OCI-LY3 (cell line): ENCODE results near the gene SIK1.

Source experiments
- H2AFZ ChIP-seq: fragments of 200-600, 300-600 bp; shearing (Covaris generic); 2 replicates; pipeline ENCODE4 v1.6.0; 2014; ENCODE audit warnings: antibody characterized with exemption, low read depth, low read length
- H3K27ac ChIP-seq: fragments of 200-600, 300-600 bp; sonication (generic); 2 replicates; pipeline ENCODE4 v1.5.1; 2014; ENCODE audit warnings: mild to moderate bottlenecking, low read length, moderate library complexity, mixed read lengths
- H3K27me3 ChIP-seq: fragments of 200-600, 300-600 bp; sonication (generic); 2 replicates; pipeline ENCODE4 v1.6.1; 2014; ENCODE audit warnings: low read depth, low read length, mixed read lengths
- H3K36me3 ChIP-seq: fragments of 200-600, 300-600 bp; sonication (generic); replicated peaks from 2 replicates; pipeline ENCODE3; 2014; ENCODE audit warnings: low read depth, low read length, mixed read lengths
- H3K4me1 ChIP-seq: fragments of 300-600, 200-600 bp; sonication (generic); 2 replicates; pipeline ENCODE4 v1.6.1; 2014; ENCODE audit warnings: low read length, mixed read lengths
- H3K4me2 ChIP-seq: fragments of 200-600, 300-600 bp; sonication (generic); 2 replicates; pipeline ENCODE4 v1.6.1; 2014; ENCODE audit warnings: low read length, mixed read lengths
- H3K4me3 ChIP-seq: fragments of 300-600, 200-600 bp; sonication (generic); 2 replicates; pipeline ENCODE4 v1.5.1; 2014; ENCODE audit warnings: antibody characterized with exemption, mild to moderate bottlenecking, low read length, moderate library complexity
- H3K79me2 ChIP-seq: fragments of 300-600, 200-600 bp; shearing (Covaris generic); 2 replicates; pipeline ENCODE4 v1.6.1; 2014; ENCODE audit warnings: mild to moderate bottlenecking, low read length, mixed read lengths
- H3K9ac ChIP-seq: fragments of 300-600, 200-600 bp; shearing (Covaris generic); 2 replicates; pipeline ENCODE4 v1.6.0; 2014; ENCODE audit warnings: mild to moderate bottlenecking, low read length, moderate library complexity
- H3K9me3 ChIP-seq: fragments of 200-600, 300-600 bp; shearing (Covaris generic); 2 replicates; pipeline ENCODE4 v1.6.1; 2014; ENCODE audit warnings: low read length, mixed read lengths; ENCODE audit not compliant: insufficient read depth
- H4K20me1 ChIP-seq: fragments of 200-600, 300-600 bp; sonication (generic); 2 replicates; pipeline ENCODE4 v1.6.1; 2016; ENCODE audit warnings: low read length, mixed read lengths; ENCODE audit not compliant: insufficient read depth
- EZH2phosphoT487 ChIP-seq: fragments of 200-600 bp; shearing (Covaris generic); IDR thresholded peaks from 2 replicates; pipeline ENCODE4 v1.6.1; 2018; ENCODE audit warnings: antibody characterized with exemption, mixed run types, low read depth
- TF ChIP-seq, protein P1 (sequence below): fragments of 200-600, 300-600 bp; sonication (generic); IDR thresholded peaks from 2 replicates; pipeline ENCODE4 v1.5.1; 2014; ENCODE audit warnings: antibody characterized with exemption, low read length, low read depth

SIK1 gene

GRCh38 chr21:43376478-43376882 lies 50.5 kb downstream of the SIK1 start:
- Histone ChIP-seq H3K9ac (no peak overlapping the region), H3K4me3 (no peak overlapping the region), H3K27ac (no peak overlapping the region), H3K27me3 (no peaks in the 10 kb centered on the region), H3K36me3 (no peaks in the 10 kb centered on the region), H3K4me1 (no peaks in the 10 kb centered on the region), H3K9me3 (no peaks in the 10 kb centered on the region), H3K79me2 (no peaks in the 10 kb centered on the region), H2AFZ (no peak overlapping the region), H4K20me1 (no peaks in the 10 kb centered on the region), H3K4me2 (no peak overlapping the region)
- TF ChIP-seq EZH2phosphoT487, result no peak
- TF ChIP-seq, protein P1, sequence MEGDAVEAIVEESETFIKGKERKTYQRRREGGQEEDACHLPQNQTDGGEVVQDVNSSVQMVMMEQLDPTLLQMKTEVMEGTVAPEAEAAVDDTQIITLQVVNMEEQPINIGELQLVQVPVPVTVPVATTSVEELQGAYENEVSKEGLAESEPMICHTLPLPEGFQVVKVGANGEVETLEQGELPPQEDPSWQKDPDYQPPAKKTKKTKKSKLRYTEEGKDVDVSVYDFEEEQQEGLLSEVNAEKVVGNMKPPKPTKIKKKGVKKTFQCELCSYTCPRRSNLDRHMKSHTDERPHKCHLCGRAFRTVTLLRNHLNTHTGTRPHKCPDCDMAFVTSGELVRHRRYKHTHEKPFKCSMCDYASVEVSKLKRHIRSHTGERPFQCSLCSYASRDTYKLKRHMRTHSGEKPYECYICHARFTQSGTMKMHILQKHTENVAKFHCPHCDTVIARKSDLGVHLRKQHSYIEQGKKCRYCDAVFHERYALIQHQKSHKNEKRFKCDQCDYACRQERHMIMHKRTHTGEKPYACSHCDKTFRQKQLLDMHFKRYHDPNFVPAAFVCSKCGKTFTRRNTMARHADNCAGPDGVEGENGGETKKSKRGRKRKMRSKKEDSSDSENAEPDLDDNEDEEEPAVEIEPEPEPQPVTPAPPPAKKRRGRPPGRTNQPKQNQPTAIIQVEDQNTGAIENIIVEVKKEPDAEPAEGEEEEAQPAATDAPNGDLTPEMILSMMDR, result no peak

GRCh38 chr21:43375837-43376477 lies 51.0 kb downstream of the SIK1 start:
- Histone ChIP-seq H3K27me3 (no peaks in the 10 kb centered on the region), H2AFZ (no peak overlapping the region), H3K4me1 (peaks cover under 1% of the 10 kb centered on the region; the same call in 1 of the 2 replicates), H3K9me3 (no peaks in the 10 kb centered on the region), H3K27ac (no peak overlapping the region), H3K4me2 (no peak overlapping the region), H3K9ac (no peak overlapping the region), H4K20me1 (no peaks in the 10 kb centered on the region), H3K36me3 (no peaks in the 10 kb centered on the region), H3K79me2 (no peaks in the 10 kb centered on the region), H3K4me3 (no peak overlapping the region)
- TF ChIP-seq, protein P1, result no peak
- TF ChIP-seq EZH2phosphoT487, result no peak

DNA sequence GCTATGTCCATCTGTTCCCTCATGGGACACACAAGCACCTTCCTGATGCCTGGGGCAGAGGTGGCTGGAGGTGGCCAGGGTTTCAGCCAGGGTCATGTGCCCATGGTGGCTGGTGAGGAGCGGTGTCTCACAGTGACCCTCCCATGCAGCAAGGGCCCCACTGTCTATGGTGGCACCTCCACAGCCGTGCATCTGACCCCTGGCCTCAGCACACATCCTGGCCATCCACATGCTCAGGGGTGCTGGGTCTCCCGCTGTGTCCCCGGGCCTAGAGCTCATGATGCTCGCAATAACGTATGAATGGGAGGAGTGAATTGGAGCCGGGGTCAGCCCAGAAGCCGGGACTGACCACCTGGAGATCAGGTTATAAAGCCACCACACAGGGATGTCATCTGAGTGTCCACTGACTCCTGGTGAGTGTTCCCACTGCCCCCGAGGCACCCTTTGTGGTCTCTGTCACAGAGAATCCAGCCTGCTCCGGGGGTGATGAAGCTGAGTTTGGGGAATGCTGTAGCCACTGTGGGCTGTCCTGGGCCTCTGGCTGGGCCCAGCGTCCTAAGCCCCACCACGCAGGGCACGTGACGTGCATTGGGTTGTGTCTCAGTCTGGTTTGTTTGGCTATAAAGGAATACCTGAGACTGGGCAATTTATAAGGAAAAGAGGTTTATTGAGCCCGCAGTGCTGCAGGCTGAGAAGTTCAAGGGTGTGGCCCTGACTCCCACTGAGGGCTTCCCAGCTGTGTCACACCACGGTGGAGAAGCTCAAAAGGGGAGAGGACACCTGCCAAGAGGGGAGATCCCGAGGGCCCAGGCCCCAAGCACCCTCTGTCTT lies 51.7 kb downstream of the SIK1 start:
- no peak overlapping the region for H3K4me2 ChIP-seq
- H2AFZ ChIP-seq, result no peak overlapping the region
- no peaks in the 10 kb centered on the region for H3K9me3 ChIP-seq
- no peak overlapping the region for H3K27ac ChIP-seq
- H3K4me1 ChIP-seq, result peaks cover 7% of the 10 kb centered on the region
- H3K79me2 ChIP-seq, result no peaks in the 10 kb centered on the region
- no peaks in the 10 kb centered on the region for H4K20me1 ChIP-seq
- H3K27me3 ChIP-seq, result no peaks in the 10 kb centered on the region; the same call in 1 of the 2 replicates
- no peaks in the 10 kb centered on the region for H3K36me3 ChIP-seq
- TF ChIP-seq, protein P1, result no peak
- TF ChIP-seq EZH2phosphoT487, result no peak
- no peak overlapping the region for H3K4me3 ChIP-seq
- H3K9ac ChIP-seq, result no peak overlapping the region

- H3K4me2 ChIP-seq, result no peak overlapping the region
- no peak overlapping the region for H3K9ac ChIP-seq
- peaks cover 16% of the 10 kb centered on the region for H3K4me1 ChIP-seq
- no peaks in the 10 kb centered on the region for H3K9me3 ChIP-seq
- no peak overlapping the region for H3K4me3 ChIP-seq
- no peaks in the 10 kb centered on the region; the same call in 1 of the 2 replicates for H3K27me3 ChIP-seq
- H4K20me1 ChIP-seq, result no peaks in the 10 kb centered on the region
- H3K79me2 ChIP-seq, result no peaks in the 10 kb centered on the region
- TF ChIP-seq EZH2phosphoT487, result no peak
- TF ChIP-seq, protein P1, result no peak
- no peaks in the 10 kb centered on the region for H3K36me3 ChIP-seq
- H3K27ac ChIP-seq, result no peak overlapping the region
- H2AFZ ChIP-seq, result no peak overlapping the region
Measured at GRCh38 chr21:43374228-43374885, 52.6 kb downstream of the SIK1 start.
